Neural progenitor cell (in vitro differentiated cells): ENCODE results near the gene PSKH1.
"Not testable (repeated sequence)": the region's sequence is repeated elsewhere in the genome, so short reads cannot be mapped to it uniquely, and the experiment has no call there.

Experiments
- EZH2 ChIP-seq: fragments of 200-600 bp; sonication (generic); IDR thresholded peaks from 2 replicates; pipeline ENCODE4 v1.6.1; 2017; ENCODE audit warnings: antibody characterized with exemption, mild to moderate bottlenecking, moderate library complexity
- TF ChIP-seq, protein P1 (sequence below): fragments of 200-600 bp; sonication (generic); IDR thresholded peaks from 2 replicates; pipeline ENCODE4 v1.5.1; 2017; ENCODE audit warnings: antibody characterized with exemption, mild to moderate bottlenecking

DNA sequence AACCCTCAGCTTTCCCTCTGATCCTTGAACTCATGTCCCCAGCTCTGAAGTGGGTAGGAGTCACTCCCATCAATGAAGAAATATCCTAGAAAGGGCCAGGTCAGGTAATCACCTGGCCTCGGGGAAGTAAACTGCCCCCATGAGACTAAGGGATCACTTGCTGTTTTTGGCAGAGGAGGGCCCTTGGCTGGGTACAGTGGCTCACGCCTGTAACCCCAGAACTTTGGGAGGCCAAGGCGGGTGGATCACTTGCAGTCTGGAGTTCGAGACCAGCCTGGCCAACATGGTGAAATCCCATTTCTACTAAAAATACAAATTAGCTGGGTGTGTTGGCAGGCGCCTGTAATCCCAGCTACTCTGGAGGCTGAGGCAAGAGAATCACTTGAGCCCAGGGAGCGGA is 29.0 kb upstream of the PSKH1 start:
- TF ChIP-seq, protein P1, sequence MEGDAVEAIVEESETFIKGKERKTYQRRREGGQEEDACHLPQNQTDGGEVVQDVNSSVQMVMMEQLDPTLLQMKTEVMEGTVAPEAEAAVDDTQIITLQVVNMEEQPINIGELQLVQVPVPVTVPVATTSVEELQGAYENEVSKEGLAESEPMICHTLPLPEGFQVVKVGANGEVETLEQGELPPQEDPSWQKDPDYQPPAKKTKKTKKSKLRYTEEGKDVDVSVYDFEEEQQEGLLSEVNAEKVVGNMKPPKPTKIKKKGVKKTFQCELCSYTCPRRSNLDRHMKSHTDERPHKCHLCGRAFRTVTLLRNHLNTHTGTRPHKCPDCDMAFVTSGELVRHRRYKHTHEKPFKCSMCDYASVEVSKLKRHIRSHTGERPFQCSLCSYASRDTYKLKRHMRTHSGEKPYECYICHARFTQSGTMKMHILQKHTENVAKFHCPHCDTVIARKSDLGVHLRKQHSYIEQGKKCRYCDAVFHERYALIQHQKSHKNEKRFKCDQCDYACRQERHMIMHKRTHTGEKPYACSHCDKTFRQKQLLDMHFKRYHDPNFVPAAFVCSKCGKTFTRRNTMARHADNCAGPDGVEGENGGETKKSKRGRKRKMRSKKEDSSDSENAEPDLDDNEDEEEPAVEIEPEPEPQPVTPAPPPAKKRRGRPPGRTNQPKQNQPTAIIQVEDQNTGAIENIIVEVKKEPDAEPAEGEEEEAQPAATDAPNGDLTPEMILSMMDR, result not testable (repeated sequence)
- not testable (repeated sequence) for TF ChIP-seq EZH2
